Measurements from ENCODE around the gene TRIM2.

- TF ChIP-seq MAX (IDR thresholded peaks at IDR 0.05; ENCODE audit: low read depth) (no peak), TAF1 (IDR thresholded peaks at IDR 0.05; ENCODE audit: borderline replicate concordance, low read depth, low read length) (no peak), CTCF (IDR thresholded peaks at IDR 0.05) (no peak), SIN3A (IDR thresholded peaks at IDR 0.05; ENCODE audit: borderline replicate concordance, low read depth, low read length) (no peak)
Measured at GRCh38 chr4:153322791-153323190, 118.5 kb downstream of the TRIM2 start.
